HG03103 (cell line): ENCODE results near the gene EXOC3L4.
"Not testable (repeated sequence)": the region's sequence is repeated elsewhere in the genome, so short reads cannot be mapped to it uniquely, and the experiment has no call there.

Experiments
- ATAC-seq: cut with Tn5 transposase; IDR thresholded peaks from one replicate; pipeline ENCODE4 v1.9.1; 2021; ENCODE audit warnings: low read depth; ENCODE audit not compliant: unreplicated experiment

EXOC3L4 gene

GRCh38 chr14:103103461-103104388 is 9.2 kb downstream of the EXOC3L4 start:
- ATAC-seq = no peak

GRCh38 chr14:103104389-103104653 is 9.8 kb downstream of the EXOC3L4 start:
- ATAC-seq = no peak

- no peak for ATAC-seq
Measured at GRCh38 chr14:103104654-103105452, 10.3 kb downstream of the EXOC3L4 start.

- ATAC-seq = no peak
Measured at GRCh38 chr14:103105580-103106150, 11.1 kb downstream of the EXOC3L4 start.

GRCh38 chr14:103107455-103107854 is 12.9 kb downstream of the EXOC3L4 start:
- no peak for ATAC-seq

GRCh38 chr14:103107941-103108748 is 13.6 kb downstream of the EXOC3L4 start:
- no peak for ATAC-seq

- no peak for ATAC-seq
Measured at GRCh38 chr14:103108749-103109207, 14.3 kb downstream of the EXOC3L4 start.

- no peak for ATAC-seq
Measured at GRCh38 chr14:103109535-103110441, 15.3 kb downstream of the EXOC3L4 start.

- ATAC-seq = no peak
Measured at GRCh38 chr14:103110681-103111231, 16.2 kb downstream of the EXOC3L4 start.

- ATAC-seq = no peak
Measured at GRCh38 chr14:103111232-103111868, 16.8 kb downstream of the EXOC3L4 start.

GRCh38 chr14:103112400-103113243 is 18.1 kb downstream of the EXOC3L4 start:
- no peak for ATAC-seq

GRCh38 chr14:103113303-103113702 is 18.8 kb downstream of the EXOC3L4 start:
- no peak for ATAC-seq

- no peak for ATAC-seq
Measured at GRCh38 chr14:103113774-103114173, 19.2 kb downstream of the EXOC3L4 start.

GRCh38 chr14:103115086-103115679 is 20.7 kb downstream of the EXOC3L4 start:
- ATAC-seq = not testable (repeated sequence)

GRCh38 chr14:103115845-103116572 is 21.5 kb downstream of the EXOC3L4 start:
- ATAC-seq = no peak

GRCh38 chr14:103116636-103117035 is 22.1 kb downstream of the EXOC3L4 start:
- no peak for ATAC-seq

- not testable (repeated sequence) for ATAC-seq
Measured at GRCh38 chr14:103117499-103117898, 23.0 kb downstream of the EXOC3L4 start.
